H9 (cell line): ENCODE data around the gene HYAL1. TPM values are rescaled to one million over a fixed set of nuclear protein-coding genes. Genes with fewer than 3 reads are reported as not detected.

ENCODE experiments used
- DNase-seq: peaks from one replicate; pipeline ENCODE4 v3.0.0-alpha.2; 2017
- H2AFZ ChIP-seq: one replicate; pipeline ENCODE4 v1.6.1; 2013; ENCODE audit warnings: mild to moderate bottlenecking, low read length, control low read depth, moderate library complexity
- H2AK5ac ChIP-seq: 2 replicates; pipeline ENCODE4 v1.6.1; 2013; ENCODE audit warnings: low read length, control low read depth, mixed read lengths; ENCODE audit not compliant: insufficient read length
- H2BK120ac ChIP-seq: one replicate; pipeline ENCODE4 v1.6.1; 2013; ENCODE audit warnings: low read depth, mild to moderate bottlenecking, low read length, control low read depth, inconsistent platforms; ENCODE audit not compliant: poor library complexity, severe bottlenecking
- H2BK12ac ChIP-seq: 2 replicates; pipeline ENCODE4 v1.6.1; 2013; ENCODE audit warnings: low read length, control low read depth, mixed read lengths, low read depth; ENCODE audit not compliant: insufficient read length
- H2BK15ac ChIP-seq: 2 replicates; pipeline ENCODE4 v1.6.1; 2013; ENCODE audit warnings: low read depth, low read length, control low read depth
- H2BK20ac ChIP-seq: one replicate; pipeline ENCODE4 v1.6.1; 2013; ENCODE audit warnings: low read depth, mild to moderate bottlenecking, low read length, control low read depth, inconsistent platforms; ENCODE audit not compliant: poor library complexity, severe bottlenecking
- H2BK5ac ChIP-seq: 2 replicates; pipeline ENCODE4 v1.6.1; 2013; ENCODE audit warnings: low read length, control low read depth, mixed read lengths; ENCODE audit not compliant: insufficient read length
- H3K14ac ChIP-seq: 2 replicates; pipeline ENCODE4 v1.6.1; 2013; ENCODE audit warnings: low read length, control low read depth; ENCODE audit not compliant: insufficient read depth
- H3K18ac ChIP-seq: 2 replicates; pipeline ENCODE4 v1.6.1; 2013; ENCODE audit warnings: low read depth, mild to moderate bottlenecking, mixed read lengths, low read length, control low read depth; ENCODE audit not compliant: insufficient read length
- H3K23ac ChIP-seq: 2 replicates; pipeline ENCODE4 v1.6.1; 2013; ENCODE audit warnings: low read length, control low read depth, mixed read lengths, low read depth; ENCODE audit not compliant: insufficient read length
- H3K23me2 ChIP-seq: 2 replicates; pipeline ENCODE4 v1.6.1; 2013; ENCODE audit warnings: low read depth, mild to moderate bottlenecking, mixed read lengths, low read length, control low read depth; ENCODE audit not compliant: insufficient read length, poor library complexity, severe bottlenecking
- H3K27ac ChIP-seq: 2 replicates; pipeline ENCODE4 v1.5.1; 2013; ENCODE audit warnings: low read length, control low read depth, mixed read lengths, low read depth; ENCODE audit not compliant: insufficient read length
- H3K27me3 ChIP-seq: 2 replicates; pipeline ENCODE4 v1.6.1; 2013; ENCODE audit warnings: low read length, control low read depth, inconsistent platforms; ENCODE audit not compliant: insufficient read depth
- H3K4ac ChIP-seq: 2 replicates; pipeline ENCODE4 v1.6.1; 2013; ENCODE audit warnings: low read depth, mild to moderate bottlenecking, control low read depth, inconsistent platforms, low read length, moderate library complexity
- H3K4me1 ChIP-seq: 2 replicates; pipeline ENCODE4 v1.6.1; 2013; ENCODE audit warnings: low read length, control low read depth, inconsistent platforms; ENCODE audit not compliant: insufficient read depth
- H3K4me2 ChIP-seq: 2 replicates; pipeline ENCODE4 v1.6.1; 2013; ENCODE audit warnings: low read length, control low read depth, mixed read lengths; ENCODE audit not compliant: insufficient read length, insufficient read depth
- H3K56ac ChIP-seq: 2 replicates; pipeline ENCODE4 v1.6.1; 2013; ENCODE audit warnings: low read depth, mild to moderate bottlenecking, mixed read lengths, low read length, control low read depth; ENCODE audit not compliant: insufficient read length
- H3K79me1 ChIP-seq: 2 replicates; pipeline ENCODE4 v1.6.1; 2013; ENCODE audit warnings: low read depth, mild to moderate bottlenecking, moderate library complexity, low read length, control low read depth, inconsistent platforms; ENCODE audit not compliant: insufficient read depth, poor library complexity, severe bottlenecking
- H3K79me2 ChIP-seq: 2 replicates; pipeline ENCODE4 v1.6.1; 2013; ENCODE audit warnings: low read length, control low read depth, inconsistent platforms; ENCODE audit not compliant: insufficient read depth
- H3K9ac ChIP-seq: 2 replicates; pipeline ENCODE4 v1.6.1; 2013; ENCODE audit warnings: low read length, control low read depth, mixed read lengths; ENCODE audit not compliant: insufficient read length; ENCODE audit errors: extremely low read depth
- H3K9me3 ChIP-seq: one replicate; pipeline ENCODE4 v1.6.1; 2013; ENCODE audit warnings: low read depth, low read length, inconsistent platforms; ENCODE audit not compliant: control insufficient read depth
- H3T11ph ChIP-seq: one replicate; pipeline ENCODE4 v1.6.1; 2013; ENCODE audit warnings: mild to moderate bottlenecking, low read length, control low read depth, inconsistent platforms
- H4K20me1 ChIP-seq: one replicate; pipeline ENCODE4 v1.6.1; 2013; ENCODE audit not compliant: control insufficient read depth, insufficient read length, insufficient read depth
- H4K5ac ChIP-seq: 2 replicates; pipeline ENCODE4 v1.6.1; 2013; ENCODE audit warnings: low read depth, mild to moderate bottlenecking, mixed read lengths, low read length, control low read depth; ENCODE audit not compliant: insufficient read length
- H4K8ac ChIP-seq: replicated peaks from 2 replicates; pipeline ENCODE4 v1.6.1; 2013; ENCODE audit warnings: low read length, control low read depth, mixed read lengths, low read depth; ENCODE audit not compliant: insufficient read length
- H4K91ac ChIP-seq: 2 replicates; pipeline ENCODE4 v1.6.1; 2013; ENCODE audit warnings: low read depth, mild to moderate bottlenecking, moderate library complexity, mixed read lengths, low read length, control low read depth; ENCODE audit not compliant: insufficient read length
- H3K27ac Mint-ChIP-seq, 3 experiments: 2 replicates in 2 of 3; 3 replicates in 1 of 3; pipeline ENCODE4 v1.8.0; 2020 to 2021; ENCODE audit warnings: mixed read lengths in 3 of 3, mild to moderate bottlenecking in 1 of 3, moderate library complexity in 1 of 3
- H3K27me3 Mint-ChIP-seq: 2 replicates; pipeline ENCODE4 v1.8.0; 2021; ENCODE audit warnings: low read depth, mild to moderate bottlenecking, moderate library complexity, mixed read lengths
- H3K36me3 Mint-ChIP-seq, 3 experiments: 2 replicates in 2 of 3; 3 replicates in 1 of 3; pipeline ENCODE4 v1.8.0; 2020 to 2021; ENCODE audit warnings: low read depth in 3 of 3, mixed read lengths in 3 of 3; ENCODE audit not compliant: insufficient read depth in 1 of 3
- H3K4me1 Mint-ChIP-seq, 2 experiments: 2 replicates each; pipeline ENCODE4 v1.8.0; 2020; ENCODE audit warnings: mixed read lengths in 2 of 2
- H3K4me3 Mint-ChIP-seq, 2 experiments: 2 replicates in 1 of 2; 3 replicates in 1 of 2; pipeline ENCODE4 v1.8.0; 2020 to 2021; ENCODE audit warnings: mild to moderate bottlenecking in 2 of 2, mixed read lengths in 2 of 2, moderate library complexity in 1 of 2
- H3K9me3 Mint-ChIP-seq, 2 experiments: 2 replicates in 1 of 2; 3 replicates in 1 of 2; pipeline ENCODE4 v1.8.0; 2020; ENCODE audit warnings: mild to moderate bottlenecking in 2 of 2, mixed read lengths in 2 of 2, moderate library complexity in 1 of 2
- CTCF ChIP-seq: fragments of 200-600 bp; sonication (generic); conservative IDR thresholded peaks from 3 replicates; pipeline ENCODE4 v1.8.0; 2021; ENCODE audit warnings: antibody characterized with exemption, mild to moderate bottlenecking
- WGBS: extraction: QIAGEN DNeasy Blood & Tissue Kit; methylation state at CpG from one replicate; pipeline ENCODE4 v1.1.7; 2013; ENCODE audit warnings: missing lambda C conversion rate, low lambda C conversion rate, mixed read lengths; ENCODE audit not compliant: insufficient read length; ENCODE audit errors: extremely low coverage; 5-methylcytosine and 5-hydroxymethylcytosine counted together
- total RNA-seq: library from RNA; stranded (reverse); gene quantifications from 2 replicates; pipeline ENCODE4 v1.2.1, GENCODE V29; 2021

HYAL1 gene
- total RNA-seq, 1 experiment from 2014 or later: 2.0 TPM

- no peak overlapping the region for H3K56ac ChIP-seq
- H3K27me3 ChIP-seq: no peaks in the 10 kb centered on the region
- H4K91ac ChIP-seq: no peak overlapping the region
- no peak overlapping the region for H2BK5ac ChIP-seq
- H3T11ph ChIP-seq: no peak overlapping the region
- H3K23ac ChIP-seq: no peak overlapping the region
- H3K79me1 ChIP-seq: no peaks in the 10 kb centered on the region
- no peak overlapping the region for H2AFZ ChIP-seq
- H2BK20ac ChIP-seq: no peak overlapping the region
- Mint-ChIP-seq H3K27me3 (no peaks in the 10 kb centered on the region), H3K9me3 (no peaks in the 10 kb centered on the region; a peak in 1 of 5 replicates), H3K27ac (no peak overlapping the region), H3K4me3 (no peak overlapping the region), H3K4me1 (peaks cover 11% of the 10 kb centered on the region in 2 experiments), H3K36me3 (peaks cover 26 to 44% (median 40%) of the 10 kb centered on the region in 3 experiments; a peak in 6 of 7 replicates)
- H3K23me2 ChIP-seq: peaks cover 5% of the 10 kb centered on the region
- peaks cover 3% of the 10 kb centered on the region; the same call in 1 of the 2 replicates for H3K79me2 ChIP-seq
- no peaks in the 10 kb centered on the region for H3K9me3 ChIP-seq
- no peak overlapping the region for H4K5ac ChIP-seq
- no peak overlapping the region for H2BK15ac ChIP-seq
- TF ChIP-seq CTCF: no peak
- H3K14ac ChIP-seq: no peak overlapping the region
- H3K4me2 ChIP-seq: no peak overlapping the region
- no peak overlapping the region for H2AK5ac ChIP-seq
- H3K27ac ChIP-seq: no peak overlapping the region
- WGBS: no CpG with 5 or more reads among the region's 23 CpGs
- no peaks in the 10 kb centered on the region for H3K4me1 ChIP-seq
- no peak overlapping the region for H3K18ac ChIP-seq
- H2BK120ac ChIP-seq: no peak overlapping the region
- no peak for DNase-seq
- H3K9ac ChIP-seq: no peak overlapping the region
- no peak overlapping the region for H4K8ac ChIP-seq
- no peak overlapping the region for H3K4ac ChIP-seq
- no peak overlapping the region for H2BK12ac ChIP-seq
- H4K20me1 ChIP-seq: no peaks in the 10 kb centered on the region
Observed at GRCh38 chr3:50288387-50289007, 14.9 kb downstream of the HYAL1 start.
